Trophoblast cell (in vitro differentiated cells and primary cell): ENCODE measurements around the gene GREM1.

ENCODE experiments used
- DNase-seq, 2 donors: peaks; one replicate each; pipeline ENCODE4 v3.0.0-alpha.2; 2016
- H2AFZ ChIP-seq: 2 replicates; pipeline ENCODE4 v1.6.1; 2013; ENCODE audit warnings: low read length, moderate library complexity, mild to moderate bottlenecking; ENCODE audit not compliant: insufficient read depth, poor library complexity
- H2AK5ac ChIP-seq: 2 replicates; pipeline ENCODE4 v1.6.1; 2013; ENCODE audit warnings: mild to moderate bottlenecking, low read length
- H2BK120ac ChIP-seq: 2 replicates; pipeline ENCODE4 v1.6.1; 2013; ENCODE audit warnings: low read length, mild to moderate bottlenecking, moderate library complexity; ENCODE audit not compliant: insufficient read depth, poor library complexity
- H2BK12ac ChIP-seq: 2 replicates; pipeline ENCODE4 v1.6.1; 2013; ENCODE audit warnings: mild to moderate bottlenecking, low read length, moderate library complexity
- H2BK5ac ChIP-seq: 2 replicates; pipeline ENCODE4 v1.6.1; 2013; ENCODE audit warnings: low read length, low read depth, moderate library complexity, mild to moderate bottlenecking; ENCODE audit not compliant: poor library complexity
- H3K14ac ChIP-seq: 2 replicates; pipeline ENCODE4 v1.6.1; 2013; ENCODE audit warnings: mild to moderate bottlenecking, low read length
- H3K18ac ChIP-seq: 2 replicates; pipeline ENCODE4 v1.6.1; 2013; ENCODE audit warnings: mild to moderate bottlenecking, low read length
- H3K23ac ChIP-seq: 2 replicates; pipeline ENCODE4 v1.6.1; 2013; ENCODE audit warnings: low read length
- H3K27ac ChIP-seq: 2 replicates; pipeline ENCODE4 v1.5.1; 2013; ENCODE audit warnings: low read depth, mild to moderate bottlenecking, inconsistent platforms, low read length, moderate library complexity
- H3K27me3 ChIP-seq: 2 replicates; pipeline ENCODE4 v1.6.1; 2013; ENCODE audit warnings: inconsistent platforms, mild to moderate bottlenecking, low read length, moderate library complexity; ENCODE audit not compliant: insufficient read depth
- H3K36me3 ChIP-seq, 2 experiments: 1 replicate in 1 of 2; 2 replicates in 1 of 2; pipeline ENCODE4 v1.6.1; 2013; ENCODE audit warnings: low read length in 2 of 2, mild to moderate bottlenecking in 2 of 2, moderate library complexity in 1 of 2; ENCODE audit not compliant: insufficient read depth in 2 of 2, control insufficient read depth in 1 of 2
- H3K4ac ChIP-seq: 2 replicates; pipeline ENCODE4 v1.6.1; 2013; ENCODE audit warnings: low read depth, mild to moderate bottlenecking, low read length, moderate library complexity
- H3K4me1 ChIP-seq, 2 experiments: 1 replicate in 1 of 2; 2 replicates in 1 of 2; pipeline ENCODE4 v1.6.1; 2013; ENCODE audit warnings: low read length in 2 of 2, mild to moderate bottlenecking in 2 of 2, moderate library complexity in 1 of 2; ENCODE audit not compliant: insufficient read depth in 2 of 2, control insufficient read depth in 1 of 2
- H3K4me2 ChIP-seq: 2 replicates; pipeline ENCODE4 v1.6.1; 2013; ENCODE audit warnings: inconsistent platforms, mild to moderate bottlenecking, low read length, moderate library complexity
- H3K4me3 ChIP-seq: 2 replicates; pipeline ENCODE4 v1.5.1; 2013; ENCODE audit warnings: mild to moderate bottlenecking, low read depth, low read length, inconsistent platforms
- H3K79me1 ChIP-seq: one replicate; pipeline ENCODE4 v1.6.1; 2013; ENCODE audit warnings: low read length
- H3K79me2 ChIP-seq: 2 replicates; pipeline ENCODE4 v1.6.1; 2013; ENCODE audit warnings: low read length, mild to moderate bottlenecking; ENCODE audit not compliant: control insufficient read depth, insufficient read depth, poor library complexity
- H3K9ac ChIP-seq: 2 replicates; pipeline ENCODE4 v1.6.1; 2013; ENCODE audit warnings: mild to moderate bottlenecking, low read length
- H3K9me3 ChIP-seq: 2 replicates; pipeline ENCODE4 v1.6.1; 2013; ENCODE audit warnings: low read depth, mild to moderate bottlenecking, control low read depth, inconsistent platforms, low read length; ENCODE audit not compliant: insufficient read depth
- H4K12ac ChIP-seq: 2 replicates; pipeline ENCODE4 v1.6.1; 2013; ENCODE audit warnings: low read depth, mild to moderate bottlenecking, low read length, moderate library complexity
- H4K8ac ChIP-seq: 2 replicates; pipeline ENCODE4 v1.6.1; 2013; ENCODE audit warnings: low read depth, mild to moderate bottlenecking, low read length, moderate library complexity
- H4K91ac ChIP-seq: one replicate; pipeline ENCODE4 v1.6.1; 2013; ENCODE audit warnings: low read depth, mild to moderate bottlenecking, low read length, moderate library complexity
- WGBS: extraction: QIAGEN DNeasy Blood & Tissue Kit; methylation state at CpG from one replicate; pipeline ENCODE4 v1.1.7; 2013; ENCODE audit warnings: missing lambda C conversion rate; ENCODE audit not compliant: insufficient read length, insufficient coverage; ENCODE audit errors: extremely low coverage; 5-methylcytosine and 5-hydroxymethylcytosine counted together

The GREM1 gene

DNA sequence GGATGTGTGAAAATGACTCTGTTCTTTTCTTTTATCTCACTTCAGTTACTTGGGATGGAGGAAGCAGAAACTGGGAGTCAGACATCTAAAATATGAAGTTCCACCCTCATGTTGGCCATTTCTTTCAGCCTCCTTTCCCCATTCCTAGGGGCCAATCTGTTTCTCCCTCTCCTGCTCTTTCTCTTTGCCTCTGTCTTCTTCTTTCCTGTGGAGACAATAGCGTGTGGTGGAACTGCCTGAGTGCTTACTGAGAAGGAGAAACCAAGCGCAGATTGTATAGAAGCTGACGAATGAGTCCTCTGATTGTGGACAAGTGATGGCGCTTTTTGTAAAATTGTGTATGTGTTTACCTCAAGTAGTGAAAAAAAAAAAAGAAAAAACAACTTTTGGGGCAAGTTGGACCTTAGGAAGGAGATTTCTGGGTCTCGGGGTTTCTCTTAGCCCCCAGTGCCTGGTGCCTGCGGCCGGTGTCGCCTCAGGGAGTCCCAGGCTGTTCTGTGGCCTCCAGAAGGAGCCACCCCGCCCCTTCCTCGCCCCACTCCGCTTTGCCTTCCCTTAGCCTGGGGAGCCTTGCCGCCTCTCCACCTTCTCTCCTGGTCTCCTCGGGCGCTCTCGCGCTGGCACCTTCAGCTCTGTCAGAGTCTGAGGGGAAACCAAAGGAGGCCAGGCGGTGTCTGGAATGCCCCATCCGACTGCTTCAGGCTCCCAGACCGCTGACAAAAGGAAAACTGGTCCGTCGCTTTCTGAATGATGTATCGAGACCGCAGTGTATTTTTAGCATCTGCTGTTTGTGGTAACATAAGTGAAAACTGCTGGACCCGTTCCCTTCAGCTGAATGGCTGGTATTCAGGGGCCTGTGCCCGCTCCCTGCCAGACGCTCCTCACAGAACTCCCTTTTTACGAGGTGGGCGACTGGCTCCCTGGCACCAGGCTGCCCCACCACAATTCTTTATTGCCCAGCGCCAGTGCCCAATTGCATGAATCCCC is 46.2 kb upstream of the GREM1 start:
- no peak overlapping the region for H3K9ac ChIP-seq
- no peak overlapping the region for H3K14ac ChIP-seq
- H3K79me2 ChIP-seq: no peaks in the 10 kb centered on the region
- H3K79me1 ChIP-seq: no peaks in the 10 kb centered on the region
- H3K4ac ChIP-seq: no peak overlapping the region
- no peak for DNase-seq
- no peak overlapping the region for H3K23ac ChIP-seq
- no peak overlapping the region for H4K8ac ChIP-seq
- H3K4me3 ChIP-seq: no peak overlapping the region
- H3K18ac ChIP-seq: no peak overlapping the region
- H3K4me1 ChIP-seq: no peaks in the 10 kb centered on the region
- no peaks in the 10 kb centered on the region for H3K27me3 ChIP-seq
- WGBS: no CpG with 5 or more reads among the region's 29 CpGs
- peaks cover 1% of the 10 kb centered on the region for H3K9me3 ChIP-seq
- no peak overlapping the region for H4K91ac ChIP-seq
- H4K12ac ChIP-seq: no peak overlapping the region
- H2AFZ ChIP-seq: no peak overlapping the region
- no peak overlapping the region for H2BK12ac ChIP-seq
- H2BK5ac ChIP-seq: no peak overlapping the region
- no peak overlapping the region for H2AK5ac ChIP-seq
- H3K4me2 ChIP-seq: no peak overlapping the region
- no peak overlapping the region for H3K27ac ChIP-seq
- H2BK120ac ChIP-seq: no peak overlapping the region
- H3K36me3 ChIP-seq: no peaks in the 10 kb centered on the region

DNA sequence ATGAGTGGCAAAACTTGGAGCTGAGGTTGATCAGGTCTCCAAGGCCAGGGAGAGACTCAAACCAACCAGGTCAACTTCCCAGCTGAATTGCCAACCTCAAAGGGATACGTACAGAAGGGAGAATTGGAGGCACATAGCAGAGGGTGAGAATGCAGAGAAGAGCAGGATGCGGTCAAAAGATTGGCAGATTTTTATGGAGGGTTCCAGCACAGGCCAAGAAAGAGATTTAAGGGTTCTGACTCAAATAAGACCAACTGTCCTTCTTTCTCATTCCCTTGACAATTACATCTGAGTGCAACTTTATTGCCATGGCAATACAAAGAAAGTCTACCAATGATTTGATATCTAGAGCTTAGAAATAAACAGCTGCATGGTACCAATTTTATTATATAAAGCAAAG is 43.1 kb upstream of the GREM1 start:
- Histone ChIP-seq H3K4me1 (no peaks in the 10 kb centered on the region), H4K8ac (no peak overlapping the region), H3K27me3 (no peaks in the 10 kb centered on the region), H4K91ac (no peak overlapping the region), H3K18ac (no peak overlapping the region), H2BK12ac (no peak overlapping the region), H3K4me2 (no peak overlapping the region), H3K27ac (no peak overlapping the region), H4K12ac (no peak overlapping the region), H2AK5ac (no peak overlapping the region), H3K9ac (no peak overlapping the region), H3K4me3 (no peak overlapping the region), H3K79me2 (no peaks in the 10 kb centered on the region), H3K23ac (no peak overlapping the region), H3K9me3 (no peaks in the 10 kb centered on the region), H3K4ac (no peak overlapping the region), H2AFZ (no peak overlapping the region), H3K14ac (no peak overlapping the region), H3K79me1 (no peaks in the 10 kb centered on the region), H2BK120ac (no peak overlapping the region), H3K36me3 (no peaks in the 10 kb centered on the region), H2BK5ac (no peak overlapping the region)
- no peak for DNase-seq
- no CpG with 5 or more reads among the region's 2 CpGs for WGBS

DNA sequence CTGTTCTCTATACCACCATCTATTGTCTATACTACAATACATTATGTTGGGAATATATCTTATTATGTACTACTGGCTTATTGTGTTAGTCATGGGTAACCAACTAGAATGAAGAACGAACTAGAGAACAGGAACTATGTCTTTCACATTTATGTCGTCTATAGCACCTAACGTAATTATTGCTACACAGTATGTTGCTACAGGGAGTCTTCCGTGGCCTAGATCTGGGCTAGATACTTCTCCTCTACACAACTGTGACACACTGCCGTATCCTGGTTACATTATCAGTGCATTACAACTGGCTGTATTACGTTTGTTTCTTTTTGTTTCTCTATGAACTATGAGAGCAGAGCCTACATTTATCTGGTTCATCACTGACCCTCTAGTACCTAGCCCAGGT is 42.3 kb upstream of the GREM1 start:
- H2AFZ ChIP-seq: no peak overlapping the region
- WGBS: no CpG with 5 or more reads among the region's 6 CpGs

GRCh38 chr15:32676169-32676568 is 41.6 kb upstream of the GREM1 start:
- no CpG with 5 or more reads among the region's 2 CpGs for WGBS
- no peak overlapping the region for H3K23ac ChIP-seq
- H2BK12ac ChIP-seq: no peak overlapping the region
- H3K79me1 ChIP-seq: no peaks in the 10 kb centered on the region
- no peak overlapping the region for H4K8ac ChIP-seq
- H3K14ac ChIP-seq: no peak overlapping the region
- no peaks in the 10 kb centered on the region for H3K79me2 ChIP-seq
- no peak overlapping the region for H2BK120ac ChIP-seq
- no peak overlapping the region for H3K4me3 ChIP-seq
- H3K4me2 ChIP-seq: no peak overlapping the region
- DNase-seq: no peak
- H3K18ac ChIP-seq: no peak overlapping the region
- no peak overlapping the region for H2AFZ ChIP-seq
- no peaks in the 10 kb centered on the region for H3K27me3 ChIP-seq
- H3K9me3 ChIP-seq: no peaks in the 10 kb centered on the region
- H4K91ac ChIP-seq: no peak overlapping the region
- no peak overlapping the region for H3K9ac ChIP-seq
- H3K36me3 ChIP-seq: no peaks in the 10 kb centered on the region
- H4K12ac ChIP-seq: no peak overlapping the region
- H3K27ac ChIP-seq: no peak overlapping the region
- H3K4me1 ChIP-seq: no peaks in the 10 kb centered on the region
- no peak overlapping the region for H2BK5ac ChIP-seq
- no peak overlapping the region for H3K4ac ChIP-seq
- H2AK5ac ChIP-seq: no peak overlapping the region

More for the DNA sequence above, 42.3 kb upstream of the GREM1 start:
- no peaks in the 10 kb centered on the region for H3K79me2 ChIP-seq
- no peak overlapping the region for H3K4me3 ChIP-seq
- H3K9me3 ChIP-seq: no peaks in the 10 kb centered on the region
- H3K4ac ChIP-seq: no peak overlapping the region
- H2BK120ac ChIP-seq: no peak overlapping the region
- H3K4me1 ChIP-seq: no peaks in the 10 kb centered on the region
- H2BK12ac ChIP-seq: no peak overlapping the region
- H4K12ac ChIP-seq: no peak overlapping the region
- H3K14ac ChIP-seq: no peak overlapping the region
- H3K23ac ChIP-seq: no peak overlapping the region
- no peak overlapping the region for H3K18ac ChIP-seq
- no peak overlapping the region for H4K8ac ChIP-seq
- H2AK5ac ChIP-seq: no peak overlapping the region
- no peaks in the 10 kb centered on the region for H3K79me1 ChIP-seq
- no peak overlapping the region for H3K4me2 ChIP-seq
- H3K36me3 ChIP-seq: no peaks in the 10 kb centered on the region
- H2BK5ac ChIP-seq: no peak overlapping the region
- H4K91ac ChIP-seq: no peak overlapping the region
- H3K9ac ChIP-seq: no peak overlapping the region
- no peak for DNase-seq
- H3K27ac ChIP-seq: no peak overlapping the region
- H3K27me3 ChIP-seq: no peaks in the 10 kb centered on the region
